Measurements from ENCODE around the gene NBAS.

DNA sequence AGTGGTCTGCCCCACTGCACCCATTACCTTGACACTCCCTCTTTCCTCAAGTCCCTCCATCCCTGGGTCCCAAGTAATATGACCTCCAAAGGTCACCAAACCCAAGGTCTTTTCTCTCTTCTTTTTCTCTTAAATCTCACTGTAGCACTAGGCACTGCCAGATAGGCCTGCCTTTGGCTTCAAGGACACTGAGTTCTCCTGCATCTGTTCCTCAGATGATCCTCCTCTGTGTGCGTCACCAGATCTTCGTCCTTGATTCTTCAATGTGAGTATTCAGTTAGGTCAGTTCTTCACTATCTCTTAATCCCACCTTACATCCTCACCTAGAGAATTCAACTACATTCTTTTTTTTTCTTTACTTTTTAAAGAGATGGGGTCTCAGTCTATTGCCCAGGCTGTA lies 249.2 kb downstream of the NBAS start:
- TF ChIP-seq POLR2A (IDR thresholded peaks at IDR 0.05; ENCODE audit: extremely low read depth, insufficient read length) (no peak), MYC (IDR thresholded peaks at IDR 0.05; ENCODE audit: low read depth, low read length) (no peak)
- TF ChIP-seq, protein P1, sequence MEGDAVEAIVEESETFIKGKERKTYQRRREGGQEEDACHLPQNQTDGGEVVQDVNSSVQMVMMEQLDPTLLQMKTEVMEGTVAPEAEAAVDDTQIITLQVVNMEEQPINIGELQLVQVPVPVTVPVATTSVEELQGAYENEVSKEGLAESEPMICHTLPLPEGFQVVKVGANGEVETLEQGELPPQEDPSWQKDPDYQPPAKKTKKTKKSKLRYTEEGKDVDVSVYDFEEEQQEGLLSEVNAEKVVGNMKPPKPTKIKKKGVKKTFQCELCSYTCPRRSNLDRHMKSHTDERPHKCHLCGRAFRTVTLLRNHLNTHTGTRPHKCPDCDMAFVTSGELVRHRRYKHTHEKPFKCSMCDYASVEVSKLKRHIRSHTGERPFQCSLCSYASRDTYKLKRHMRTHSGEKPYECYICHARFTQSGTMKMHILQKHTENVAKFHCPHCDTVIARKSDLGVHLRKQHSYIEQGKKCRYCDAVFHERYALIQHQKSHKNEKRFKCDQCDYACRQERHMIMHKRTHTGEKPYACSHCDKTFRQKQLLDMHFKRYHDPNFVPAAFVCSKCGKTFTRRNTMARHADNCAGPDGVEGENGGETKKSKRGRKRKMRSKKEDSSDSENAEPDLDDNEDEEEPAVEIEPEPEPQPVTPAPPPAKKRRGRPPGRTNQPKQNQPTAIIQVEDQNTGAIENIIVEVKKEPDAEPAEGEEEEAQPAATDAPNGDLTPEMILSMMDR (IDR thresholded peaks at IDR 0.05; ENCODE audit: low read depth, low read length) = no peak
- TF ChIP-seq, protein P2, sequence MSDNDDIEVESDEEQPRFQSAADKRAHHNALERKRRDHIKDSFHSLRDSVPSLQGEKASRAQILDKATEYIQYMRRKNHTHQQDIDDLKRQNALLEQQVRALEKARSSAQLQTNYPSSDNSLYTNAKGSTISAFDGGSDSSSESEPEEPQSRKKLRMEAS (IDR thresholded peaks at IDR 0.05; ENCODE audit: low read depth, low read length) = no peak
